Epithelial cell of esophagus (primary cell): Measurements from ENCODE around the gene LAGE3.
"Not testable (repeated sequence)": the region's sequence is repeated elsewhere in the genome, so short reads cannot be mapped to it uniquely, and the experiment has no call there.

ENCODE experiments used
- DNase-seq: peaks from one replicate; pipeline ENCODE4 v3.0.0; 2010; ENCODE audit warnings: low read depth
- H3K4me3 ChIP-seq: 2 replicates; pipeline ENCODE4 v1.5.1; 2011; ENCODE audit warnings: mild to moderate bottlenecking, low read length, control low read depth
- TF ChIP-seq, protein P1 (sequence below): IDR thresholded peaks from 2 replicates; pipeline ENCODE4 v1.5.1; 2011; ENCODE audit warnings: low read depth, mild to moderate bottlenecking, low read length, control low read depth, inconsistent platforms; ENCODE audit not compliant: insufficient read depth; ENCODE audit errors: missing control alignments

LAGE3 gene

DNA sequence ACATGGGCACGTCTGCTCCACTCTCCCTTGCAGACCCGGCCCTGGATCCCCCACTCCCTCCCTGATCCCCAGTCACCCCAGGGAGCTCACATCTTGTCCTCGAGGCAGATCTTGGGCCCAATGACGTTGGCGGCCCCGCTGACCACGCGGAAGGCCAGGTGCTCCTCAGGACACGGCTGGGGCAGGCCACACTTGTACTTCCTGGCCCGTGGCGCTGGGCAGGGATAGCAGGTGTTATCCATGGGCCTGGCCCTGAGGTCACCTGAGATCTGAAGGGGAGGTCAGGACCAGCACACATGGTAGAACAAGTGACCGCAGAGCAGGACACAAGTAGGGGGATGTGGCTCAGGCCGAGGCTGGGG lies 29.3 kb upstream of the LAGE3 start:
- no peak overlapping the region for H3K4me3 ChIP-seq
- TF ChIP-seq, protein P1, sequence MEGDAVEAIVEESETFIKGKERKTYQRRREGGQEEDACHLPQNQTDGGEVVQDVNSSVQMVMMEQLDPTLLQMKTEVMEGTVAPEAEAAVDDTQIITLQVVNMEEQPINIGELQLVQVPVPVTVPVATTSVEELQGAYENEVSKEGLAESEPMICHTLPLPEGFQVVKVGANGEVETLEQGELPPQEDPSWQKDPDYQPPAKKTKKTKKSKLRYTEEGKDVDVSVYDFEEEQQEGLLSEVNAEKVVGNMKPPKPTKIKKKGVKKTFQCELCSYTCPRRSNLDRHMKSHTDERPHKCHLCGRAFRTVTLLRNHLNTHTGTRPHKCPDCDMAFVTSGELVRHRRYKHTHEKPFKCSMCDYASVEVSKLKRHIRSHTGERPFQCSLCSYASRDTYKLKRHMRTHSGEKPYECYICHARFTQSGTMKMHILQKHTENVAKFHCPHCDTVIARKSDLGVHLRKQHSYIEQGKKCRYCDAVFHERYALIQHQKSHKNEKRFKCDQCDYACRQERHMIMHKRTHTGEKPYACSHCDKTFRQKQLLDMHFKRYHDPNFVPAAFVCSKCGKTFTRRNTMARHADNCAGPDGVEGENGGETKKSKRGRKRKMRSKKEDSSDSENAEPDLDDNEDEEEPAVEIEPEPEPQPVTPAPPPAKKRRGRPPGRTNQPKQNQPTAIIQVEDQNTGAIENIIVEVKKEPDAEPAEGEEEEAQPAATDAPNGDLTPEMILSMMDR: no peak
- no peak for DNase-seq

DNA sequence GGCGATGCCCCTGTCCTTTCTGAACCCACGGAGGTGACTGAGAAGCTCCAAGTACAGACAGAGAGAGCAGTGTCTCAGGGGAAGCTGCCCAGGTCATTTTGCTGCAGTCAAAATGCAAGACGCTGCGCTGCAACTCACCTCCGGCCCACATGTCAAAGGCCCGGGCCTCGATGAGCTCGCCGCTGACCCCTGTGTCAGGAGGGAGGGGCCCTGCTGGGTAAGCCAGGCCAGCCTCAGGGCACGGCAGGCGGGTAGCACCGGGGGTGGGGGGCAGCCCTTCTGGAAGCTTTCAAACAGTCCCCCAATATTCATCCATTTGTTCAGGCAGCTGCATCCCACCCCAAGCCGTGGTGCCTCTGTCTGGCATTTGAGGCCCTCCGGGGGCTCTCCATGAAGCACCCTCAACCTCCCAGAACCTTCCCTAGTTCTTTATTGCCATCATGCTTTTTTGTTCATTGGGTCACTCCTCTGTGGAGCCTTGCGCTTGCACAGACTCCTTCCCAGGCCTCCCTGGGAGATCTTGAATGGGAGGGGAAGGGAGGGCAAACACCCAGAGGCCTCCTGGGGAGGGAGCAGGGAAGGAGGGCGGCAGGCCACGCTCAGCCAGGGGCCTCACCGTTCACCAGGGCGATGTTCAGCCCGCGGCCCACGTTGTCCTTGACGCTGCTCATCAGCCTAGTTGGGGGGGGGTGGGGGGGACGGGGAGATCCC lies 28.7 kb upstream of the LAGE3 start:
- H3K4me3 ChIP-seq: no peak overlapping the region
- TF ChIP-seq, protein P1: no peak
- DNase-seq: no peak

DNA sequence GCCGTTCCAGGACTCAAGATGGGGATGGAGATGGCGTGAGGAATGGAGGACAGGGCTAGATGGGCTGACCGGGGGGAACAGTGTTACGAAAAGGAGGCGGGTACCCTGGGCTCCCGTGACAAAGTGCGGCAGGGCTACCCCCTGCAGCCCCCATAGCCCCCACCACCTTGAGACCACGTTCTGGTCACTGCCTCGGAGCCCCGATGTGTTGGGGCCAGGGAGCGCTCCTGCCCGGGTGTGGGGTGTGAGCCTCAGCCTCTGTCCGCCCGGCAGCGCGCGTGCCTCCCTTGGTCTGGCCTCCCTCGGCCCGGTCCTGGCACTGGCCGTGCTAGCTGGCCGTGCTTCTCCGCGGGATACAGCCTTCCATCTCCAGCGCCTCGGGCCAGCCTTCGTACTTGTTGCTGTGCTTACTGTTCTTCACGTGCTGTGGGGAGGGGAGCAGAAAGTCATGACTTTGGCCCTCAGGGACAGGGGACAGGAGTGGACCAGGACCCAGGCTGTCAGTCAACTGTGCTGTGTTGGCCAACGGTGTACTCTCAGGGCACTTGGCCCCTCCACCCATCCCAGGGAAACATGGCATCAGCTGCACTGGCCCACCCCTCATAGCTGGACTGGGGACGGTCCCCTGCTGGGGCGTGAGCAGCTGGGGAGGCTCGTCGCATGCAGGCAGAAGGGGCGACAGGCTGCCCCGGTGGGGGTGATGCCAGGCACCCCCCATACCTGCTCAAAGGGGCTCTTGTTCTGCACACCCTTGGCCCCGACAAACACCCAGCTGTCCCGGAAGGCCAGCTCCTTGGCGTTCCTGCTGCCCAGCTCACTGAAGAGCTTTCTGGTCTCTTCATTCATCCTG lies 27.6 kb upstream of the LAGE3 start:
- TF ChIP-seq, protein P1: no peak
- H3K4me3 ChIP-seq: no peak overlapping the region
- DNase-seq: no peak

DNA sequence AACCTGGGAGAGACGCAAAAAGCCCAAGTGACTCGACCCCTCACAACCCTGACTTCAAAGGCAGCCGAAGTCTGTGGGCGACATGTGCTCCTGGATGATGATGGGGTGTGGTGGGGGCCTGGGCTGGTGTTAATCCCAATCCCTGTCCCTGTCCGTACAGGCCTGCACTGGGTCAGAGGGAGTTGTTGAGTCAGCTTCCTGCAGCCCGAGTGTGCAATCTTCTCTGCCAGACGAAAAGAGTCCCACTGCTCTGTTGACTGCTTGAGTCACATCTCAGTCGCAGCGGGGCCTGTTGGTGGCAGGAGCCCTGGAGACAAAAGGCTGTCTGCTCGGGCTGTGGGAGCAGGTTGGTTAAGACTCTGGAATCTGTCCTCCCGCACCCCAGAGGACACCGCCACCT lies 26.7 kb upstream of the LAGE3 start:
- H3K4me3 ChIP-seq: no peak overlapping the region
- TF ChIP-seq, protein P1: no peak
- peak; percentile 66 for DNase-seq

DNA sequence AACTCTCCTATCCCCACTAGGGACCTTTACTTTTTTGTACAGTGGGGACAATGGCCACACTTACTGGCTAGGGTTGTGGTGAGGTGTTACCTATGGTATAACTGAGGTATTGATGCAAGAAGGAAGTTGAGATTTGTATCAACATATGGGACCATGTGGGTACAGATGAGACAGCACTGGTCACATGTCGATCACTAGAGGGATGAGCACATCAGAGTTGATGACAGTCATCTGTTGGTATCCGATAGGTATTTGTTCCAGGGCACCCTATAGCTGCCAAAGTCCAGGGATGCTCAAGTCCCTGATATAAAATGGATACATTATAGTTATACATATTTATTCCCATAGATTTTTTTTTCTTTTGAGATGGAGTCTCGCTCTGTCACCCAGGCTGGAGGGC lies 23.9 kb upstream of the LAGE3 start:
- DNase-seq: no peak
- TF ChIP-seq, protein P1: no peak
- no peak overlapping the region for H3K4me3 ChIP-seq

DNA sequence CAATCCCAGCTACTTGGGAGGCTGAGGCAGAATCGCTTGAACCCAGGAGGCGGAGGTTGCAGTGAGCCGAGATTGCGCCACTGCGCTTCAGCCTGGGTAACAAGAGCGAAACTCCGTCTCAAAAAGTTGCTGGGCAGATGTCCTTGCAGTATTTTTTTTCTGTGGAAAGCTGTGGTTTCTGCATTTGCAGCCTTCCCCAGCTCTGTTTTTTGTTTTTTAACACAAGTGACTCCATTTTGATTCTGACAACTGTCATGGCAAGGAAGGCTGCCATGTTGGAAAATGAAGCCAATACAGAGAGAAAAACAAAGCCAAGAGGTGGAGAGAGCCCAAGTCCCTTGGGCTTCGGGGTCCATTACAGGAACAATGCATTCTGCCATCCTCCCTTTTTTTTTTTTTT lies 23.0 kb upstream of the LAGE3 start:
- DNase-seq: no peak
- no peak overlapping the region for H3K4me3 ChIP-seq
- TF ChIP-seq, protein P1: no peak

DNA sequence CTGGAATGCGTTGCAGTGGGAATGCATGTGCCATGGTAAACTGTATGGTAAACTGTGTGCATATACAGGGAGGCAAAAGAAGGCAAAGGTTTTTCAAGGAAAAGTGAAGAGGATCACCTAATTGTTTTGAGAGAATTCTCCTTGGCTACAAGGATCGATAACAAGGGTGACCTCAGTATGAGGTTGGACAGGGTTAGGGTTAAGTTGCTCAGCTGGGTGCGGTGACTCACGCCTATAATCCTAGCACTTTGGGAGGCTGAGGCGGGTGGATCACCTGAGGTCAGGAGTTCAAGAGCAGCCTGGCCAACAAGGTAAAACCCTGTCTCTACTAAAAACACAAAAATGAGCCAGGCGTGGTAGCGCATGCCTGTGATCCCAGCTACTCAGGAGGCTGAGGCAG lies 22.3 kb upstream of the LAGE3 start:
- not testable (repeated sequence) for H3K4me3 ChIP-seq, DNase-seq

DNA sequence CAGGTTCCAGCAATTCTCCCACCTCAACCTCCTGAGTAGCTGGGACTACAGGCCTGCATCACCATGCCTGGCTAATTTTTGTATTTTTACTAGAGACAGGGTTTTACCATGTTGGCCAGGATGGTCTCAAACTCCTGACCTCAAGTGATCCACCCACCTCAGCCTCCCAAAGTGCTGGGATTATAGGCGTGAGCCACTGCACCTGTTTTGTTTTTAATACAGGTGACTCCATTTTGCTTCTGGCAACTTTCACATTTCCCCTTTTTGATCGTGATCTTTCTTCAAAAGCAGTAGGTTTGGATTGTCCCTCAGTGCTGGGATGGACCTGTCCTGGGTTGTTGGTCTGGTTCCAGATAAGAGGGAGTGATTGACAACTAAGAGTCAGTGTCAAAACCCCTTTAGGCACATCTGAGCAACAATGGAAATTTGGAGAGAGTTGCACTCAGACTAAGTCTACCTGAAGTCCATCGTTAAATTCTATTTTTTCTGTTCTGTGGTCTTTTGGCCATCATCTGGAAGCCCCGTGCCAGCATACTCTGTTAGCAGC lies 17.6 kb upstream of the LAGE3 start:
- not testable (repeated sequence) for DNase-seq, H3K4me3 ChIP-seq
